GM23338 (cell line): ENCODE measurements around the gene NKX6-1.

Experiments used
- CREB1 ChIP-seq: fragments of 250-450 bp; sonication (Bioruptor Pico); IDR thresholded peaks from 2 replicates; pipeline ENCODE4 v1.5.0; 2020; ENCODE audit warnings: low read depth, mild to moderate bottlenecking, moderate library complexity
- ETS1 ChIP-seq: IDR thresholded peaks from 2 replicates; pipeline ENCODE4 v1.6.1; 2016; ENCODE audit warnings: antibody characterized with exemption
- EZH2 ChIP-seq: fragments of 200-600 bp; sonication (generic); IDR thresholded peaks from one replicate; pipeline ENCODE4 v1.8.0; 2017; ENCODE audit warnings: antibody characterized with exemption, mild to moderate bottlenecking, low read depth; ENCODE audit not compliant: unreplicated experiment
- EZH2phosphoT487 ChIP-seq: fragments of 200-600 bp; sonication (generic); IDR thresholded peaks from one replicate; pipeline ENCODE4 v1.8.1; 2018; ENCODE audit warnings: antibody characterized with exemption; ENCODE audit not compliant: unreplicated experiment
- JUNB ChIP-seq: IDR thresholded peaks from one replicate; pipeline ENCODE4 v1.6.1; 2016; ENCODE audit warnings: antibody characterized with exemption; ENCODE audit not compliant: unreplicated experiment
- NANOG ChIP-seq: IDR thresholded peaks from 2 replicates; pipeline ENCODE4 v1.6.1; 2016; ENCODE audit warnings: antibody characterized with exemption, borderline replicate concordance
- POLR2AphosphoS5 ChIP-seq: IDR thresholded peaks from 2 replicates; pipeline ENCODE4 v1.6.1; 2016; ENCODE audit warnings: antibody characterized with exemption, low read depth
- STAT1 ChIP-seq: IDR thresholded peaks from one replicate; pipeline ENCODE4 v1.6.1; 2016; ENCODE audit warnings: antibody characterized with exemption; ENCODE audit not compliant: unreplicated experiment
- ZNF114 ChIP-seq: fragments of 250-450 bp; sonication (Bioruptor Pico); IDR thresholded peaks from 2 replicates; pipeline ENCODE4 v1.5.0; 2020; ENCODE audit warnings: mild to moderate bottlenecking, moderate library complexity
- ZNF331 ChIP-seq: fragments of 250-450 bp; sonication (Bioruptor Pico); IDR thresholded peaks from 2 replicates; pipeline ENCODE4 v1.5.0; 2020; ENCODE audit warnings: low read depth, mild to moderate bottlenecking, moderate library complexity
- TF ChIP-seq, protein P1 (sequence below): IDR thresholded peaks from one replicate; pipeline ENCODE4 v1.6.1; 2018; ENCODE audit warnings: antibody characterized with exemption; ENCODE audit not compliant: unreplicated experiment
- TF ChIP-seq, protein P2 (sequence below), 2 experiments: fragments of 200-600 bp in 1 of 2; sonication (generic) in 1 of 2; conservative IDR thresholded peaks; 2 replicates each; pipeline versions ENCODE4 v1.5.1 to v1.6.1; 2016 to 2017; ENCODE audit warnings: antibody characterized with exemption in 2 of 2, low read depth in 2 of 2, mild to moderate bottlenecking in 2 of 2, moderate library complexity in 1 of 2

DNA sequence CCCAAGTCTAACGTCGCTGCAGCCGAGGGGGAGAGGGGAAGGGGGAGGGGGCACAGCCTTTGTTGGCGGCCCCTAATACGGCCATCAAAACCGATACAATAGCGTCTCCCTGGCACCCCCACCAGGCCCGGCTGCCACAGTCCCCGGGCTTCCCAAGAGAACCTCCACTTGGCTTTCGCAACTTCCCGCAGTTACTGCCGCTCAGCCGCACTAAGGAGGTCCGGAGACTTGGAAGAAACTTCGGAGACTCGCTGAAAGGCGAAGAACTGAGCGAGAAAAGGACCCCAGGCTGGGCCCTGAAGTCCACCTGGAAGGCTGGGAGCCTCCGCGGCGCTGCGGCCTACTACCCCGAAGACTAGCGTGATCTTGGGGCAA is 2.8 kb downstream of the NKX6-1 start:
- TF ChIP-seq, protein P1, sequence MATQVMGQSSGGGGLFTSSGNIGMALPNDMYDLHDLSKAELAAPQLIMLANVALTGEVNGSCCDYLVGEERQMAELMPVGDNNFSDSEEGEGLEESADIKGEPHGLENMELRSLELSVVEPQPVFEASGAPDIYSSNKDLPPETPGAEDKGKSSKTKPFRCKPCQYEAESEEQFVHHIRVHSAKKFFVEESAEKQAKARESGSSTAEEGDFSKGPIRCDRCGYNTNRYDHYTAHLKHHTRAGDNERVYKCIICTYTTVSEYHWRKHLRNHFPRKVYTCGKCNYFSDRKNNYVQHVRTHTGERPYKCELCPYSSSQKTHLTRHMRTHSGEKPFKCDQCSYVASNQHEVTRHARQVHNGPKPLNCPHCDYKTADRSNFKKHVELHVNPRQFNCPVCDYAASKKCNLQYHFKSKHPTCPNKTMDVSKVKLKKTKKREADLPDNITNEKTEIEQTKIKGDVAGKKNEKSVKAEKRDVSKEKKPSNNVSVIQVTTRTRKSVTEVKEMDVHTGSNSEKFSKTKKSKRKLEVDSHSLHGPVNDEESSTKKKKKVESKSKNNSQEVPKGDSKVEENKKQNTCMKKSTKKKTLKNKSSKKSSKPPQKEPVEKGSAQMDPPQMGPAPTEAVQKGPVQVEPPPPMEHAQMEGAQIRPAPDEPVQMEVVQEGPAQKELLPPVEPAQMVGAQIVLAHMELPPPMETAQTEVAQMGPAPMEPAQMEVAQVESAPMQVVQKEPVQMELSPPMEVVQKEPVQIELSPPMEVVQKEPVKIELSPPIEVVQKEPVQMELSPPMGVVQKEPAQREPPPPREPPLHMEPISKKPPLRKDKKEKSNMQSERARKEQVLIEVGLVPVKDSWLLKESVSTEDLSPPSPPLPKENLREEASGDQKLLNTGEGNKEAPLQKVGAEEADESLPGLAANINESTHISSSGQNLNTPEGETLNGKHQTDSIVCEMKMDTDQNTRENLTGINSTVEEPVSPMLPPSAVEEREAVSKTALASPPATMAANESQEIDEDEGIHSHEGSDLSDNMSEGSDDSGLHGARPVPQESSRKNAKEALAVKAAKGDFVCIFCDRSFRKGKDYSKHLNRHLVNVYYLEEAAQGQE: no peak
- peak; percentile 85 for TF ChIP-seq EZH2
- TF ChIP-seq, protein P2, sequence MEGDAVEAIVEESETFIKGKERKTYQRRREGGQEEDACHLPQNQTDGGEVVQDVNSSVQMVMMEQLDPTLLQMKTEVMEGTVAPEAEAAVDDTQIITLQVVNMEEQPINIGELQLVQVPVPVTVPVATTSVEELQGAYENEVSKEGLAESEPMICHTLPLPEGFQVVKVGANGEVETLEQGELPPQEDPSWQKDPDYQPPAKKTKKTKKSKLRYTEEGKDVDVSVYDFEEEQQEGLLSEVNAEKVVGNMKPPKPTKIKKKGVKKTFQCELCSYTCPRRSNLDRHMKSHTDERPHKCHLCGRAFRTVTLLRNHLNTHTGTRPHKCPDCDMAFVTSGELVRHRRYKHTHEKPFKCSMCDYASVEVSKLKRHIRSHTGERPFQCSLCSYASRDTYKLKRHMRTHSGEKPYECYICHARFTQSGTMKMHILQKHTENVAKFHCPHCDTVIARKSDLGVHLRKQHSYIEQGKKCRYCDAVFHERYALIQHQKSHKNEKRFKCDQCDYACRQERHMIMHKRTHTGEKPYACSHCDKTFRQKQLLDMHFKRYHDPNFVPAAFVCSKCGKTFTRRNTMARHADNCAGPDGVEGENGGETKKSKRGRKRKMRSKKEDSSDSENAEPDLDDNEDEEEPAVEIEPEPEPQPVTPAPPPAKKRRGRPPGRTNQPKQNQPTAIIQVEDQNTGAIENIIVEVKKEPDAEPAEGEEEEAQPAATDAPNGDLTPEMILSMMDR (conservative IDR thresholded peaks at IDR 0.05; ENCODE audit: low read depth in 2 of 2): no peak; a peak in 1 of 4 replicates
- no peak for TF ChIP-seq POLR2AphosphoS5
- no peak for TF ChIP-seq CREB1 (CRISPR knock-in tag)
- TF ChIP-seq NANOG: no peak
- TF ChIP-seq EZH2phosphoT487: no peak
- no peak for TF ChIP-seq ZNF331
- no peak for TF ChIP-seq ETS1
- TF ChIP-seq JUNB: no peak
- no peak for TF ChIP-seq STAT1
- no peak for TF ChIP-seq ZNF114 (CRISPR knock-in tag)
